IMR-90 (cell line): ENCODE measurements around the gene GRIN2A. TPM values are rescaled to one million over a fixed set of nuclear protein-coding genes. Genes with fewer than 3 reads are reported as not detected.

Source experiments
- ATAC-seq: fragments of 200-7000 bp; cut with Tn5 transposase; 2 replicates; pipeline ENCODE4 v1.9.1; 2020; ENCODE audit warnings: low read depth, mild to moderate bottlenecking, moderate library complexity
- BruUV-seq: library from RNA; stranded (reverse); fragments of 400-500 nt; replicated peaks from 2 replicates; lab custom pipeline; 2021; lab: Mats Ljungman, UMichigan
- CTCF ChIA-PET: fragments of 300-600 bp; formaldehyde crosslinking; extraction: SDS; loops from one replicate; lab custom pipeline; 2021; ENCODE audit warnings: antibody characterized with exemption; lab: Yijun Ruan, JAX
- POLR2A ChIA-PET: fragments of 300-600 bp; sonication (Branson Sonifier 250); formaldehyde crosslinking; loops from one replicate; lab custom pipeline; 2022; ENCODE audit warnings: antibody characterized with exemption; ENCODE audit not compliant: unreplicated experiment; lab: Charles Lee
- DNase-seq: peaks from one replicate; pipeline ENCODE4 v3.0.0; 2013
- H2AFZ ChIP-seq: replicated peaks from 2 replicates; pipeline ENCODE3; 2013; ENCODE audit warnings: low read length, mild to moderate bottlenecking; ENCODE audit not compliant: poor library complexity
- H2AK5ac ChIP-seq: 2 replicates; pipeline ENCODE4 v1.6.1; 2013; ENCODE audit warnings: low read depth, low read length, inconsistent platforms
- H2AK9ac ChIP-seq: replicated peaks from 2 replicates; pipeline ENCODE3; 2013; ENCODE audit warnings: mild to moderate bottlenecking, low read depth, low read length, moderate library complexity; ENCODE audit not compliant: poor library complexity
- H2BK120ac ChIP-seq: 2 replicates; pipeline ENCODE4 v1.6.1; 2013; ENCODE audit warnings: low read depth, low read length, inconsistent platforms
- H2BK15ac ChIP-seq: 3 replicates; pipeline ENCODE4 v1.6.1; 2013; ENCODE audit warnings: low read depth, low read length, inconsistent platforms
- H2BK20ac ChIP-seq: 2 replicates; pipeline ENCODE4 v1.6.1; 2013; ENCODE audit warnings: low read depth, mild to moderate bottlenecking, inconsistent platforms, low read length, moderate library complexity
- H2BK5ac ChIP-seq: 2 replicates; pipeline ENCODE4 v1.6.1; 2013; ENCODE audit warnings: mild to moderate bottlenecking, low read depth, low read length, inconsistent platforms; ENCODE audit not compliant: poor library complexity, severe bottlenecking
- H3K14ac ChIP-seq: replicated peaks from 2 replicates; pipeline ENCODE4 v1.6.1; 2013; ENCODE audit warnings: low read depth, low read length, inconsistent platforms
- H3K18ac ChIP-seq: 2 replicates; pipeline ENCODE4 v1.6.1; 2013; ENCODE audit warnings: low read depth, low read length, control low read depth
- H3K23ac ChIP-seq: 2 replicates; pipeline ENCODE4 v1.6.1; 2013; ENCODE audit warnings: low read depth, low read length, inconsistent platforms
- H3K27ac ChIP-seq: 2 replicates; pipeline ENCODE4 v1.5.1; 2013; ENCODE audit warnings: mild to moderate bottlenecking, control low read depth, low read length; ENCODE audit not compliant: insufficient read depth
- H3K27me3 ChIP-seq: 2 replicates; pipeline ENCODE4 v1.6.1; 2013; ENCODE audit warnings: low read length; ENCODE audit not compliant: control insufficient read depth, insufficient read depth
- H3K36me3 ChIP-seq: 2 replicates; pipeline ENCODE4 v1.6.1; 2013; ENCODE audit warnings: low read length, mixed read lengths; ENCODE audit not compliant: control insufficient read depth, insufficient read depth
- H3K4ac ChIP-seq: 2 replicates; pipeline ENCODE4 v1.6.1; 2013; ENCODE audit warnings: low read depth, low read length, inconsistent platforms
- H3K4me1 ChIP-seq: 2 replicates; pipeline ENCODE4 v1.6.1; 2013; ENCODE audit warnings: low read length, mixed read lengths; ENCODE audit not compliant: control insufficient read depth, insufficient read depth
- H3K4me2 ChIP-seq: 2 replicates; pipeline ENCODE4 v1.6.1; 2013; ENCODE audit warnings: low read depth, mild to moderate bottlenecking, control low read depth, low read length, moderate library complexity
- H3K4me3 ChIP-seq: 2 replicates; pipeline ENCODE4 v1.5.1; 2013; ENCODE audit warnings: low read depth, mild to moderate bottlenecking, control low read depth, low read length, moderate library complexity; ENCODE audit not compliant: insufficient read depth
- H3K56ac ChIP-seq: 2 replicates; pipeline ENCODE4 v1.6.1; 2013; ENCODE audit warnings: low read length, inconsistent platforms; ENCODE audit not compliant: insufficient read depth; ENCODE audit errors: extremely low read depth
- H3K79me1 ChIP-seq, 2 experiments: 2 replicates each; pipeline ENCODE4 v1.6.1; 2013; ENCODE audit warnings: low read length in 2 of 2, inconsistent platforms in 1 of 2, low read depth in 1 of 2
- H3K9ac ChIP-seq: 2 replicates; pipeline ENCODE4 v1.6.1; 2013; ENCODE audit warnings: low read depth, low read length, control low read depth
- H3K9me1 ChIP-seq: 2 replicates; pipeline ENCODE4 v1.6.1; 2013; ENCODE audit warnings: low read length, inconsistent platforms; ENCODE audit not compliant: insufficient read depth
- H3K9me3 ChIP-seq: 2 replicates; pipeline ENCODE4 v1.6.1; 2013; ENCODE audit warnings: low read length; ENCODE audit not compliant: control insufficient read depth, insufficient read depth
- H4K20me1 ChIP-seq: 2 replicates; pipeline ENCODE4 v1.6.1; 2013; ENCODE audit warnings: low read length, inconsistent platforms; ENCODE audit not compliant: insufficient read depth
- H4K5ac ChIP-seq: 2 replicates; pipeline ENCODE4 v1.6.1; 2013; ENCODE audit warnings: mild to moderate bottlenecking, low read depth, low read length, control low read depth
- H4K8ac ChIP-seq, 2 experiments: 2 replicates each; pipeline ENCODE4 v1.6.1; 2013; ENCODE audit warnings: low read depth in 2 of 2, low read length in 2 of 2, control low read depth in 1 of 2, inconsistent platforms in 1 of 2
- H4K91ac ChIP-seq: 2 replicates; pipeline ENCODE4 v1.6.1; 2013; ENCODE audit warnings: low read depth, low read length, inconsistent platforms; ENCODE audit not compliant: insufficient read depth
- BHLHE40 ChIP-seq: fragments of 150-350 bp; IDR thresholded peaks from 2 replicates; pipeline ENCODE4 v1.6.1; 2016; ENCODE audit warnings: mild to moderate bottlenecking, low read depth, low read length
- CEBPB ChIP-seq: IDR thresholded peaks from 2 replicates; pipeline ENCODE4 v1.6.1; 2012; ENCODE audit warnings: low read depth, low read length, improper control_type of control experiment
- CHD1 ChIP-seq: IDR thresholded peaks from 2 replicates; pipeline ENCODE4 v1.6.1; 2012; ENCODE audit warnings: low read depth, low read length, improper control_type of control experiment
- FOS ChIP-seq: fragments of 150-350 bp; IDR thresholded peaks from 2 replicates; pipeline ENCODE4 v1.6.1; 2016; ENCODE audit warnings: low read depth, low read length
- MAFK ChIP-seq: IDR thresholded peaks from 2 replicates; pipeline ENCODE4 v1.6.1; 2012; ENCODE audit warnings: low read depth, low read length, improper control_type of control experiment
- MAZ ChIP-seq: IDR thresholded peaks from 2 replicates; pipeline ENCODE4 v1.6.1; 2012; ENCODE audit warnings: low read depth, mild to moderate bottlenecking, low read length, improper control_type of control experiment, moderate library complexity, borderline replicate concordance
- MXI1 ChIP-seq: IDR thresholded peaks from 2 replicates; pipeline ENCODE4 v1.6.1; 2012; ENCODE audit warnings: low read depth, mild to moderate bottlenecking, low read length, moderate library complexity, borderline replicate concordance
- NFE2L2 ChIP-seq: fragments of 150-350 bp; IDR thresholded peaks from 2 replicates; pipeline ENCODE4 v1.6.1; 2016; ENCODE audit warnings: low read depth, mild to moderate bottlenecking, low read length
- POLR2A ChIP-seq: IDR thresholded peaks from 2 replicates; pipeline ENCODE4 v1.6.1; 2012; ENCODE audit warnings: mild to moderate bottlenecking, low read depth, low read length
- RAD21 ChIP-seq: IDR thresholded peaks from 2 replicates; pipeline ENCODE4 v1.6.1; 2012; ENCODE audit warnings: low read length, improper control_type of control experiment
- RCOR1 ChIP-seq: IDR thresholded peaks from 2 replicates; pipeline ENCODE4 v1.6.1; 2012; ENCODE audit warnings: mild to moderate bottlenecking, low read length, improper control_type of control experiment; ENCODE audit not compliant: insufficient replicate concordance
- RFX5 ChIP-seq: IDR thresholded peaks from 2 replicates; pipeline ENCODE4 v1.8.0; 2012; ENCODE audit warnings: low read depth, mild to moderate bottlenecking, low read length, moderate library complexity
- SMC3 ChIP-seq: fragments of 150-350 bp; IDR thresholded peaks from 2 replicates; pipeline ENCODE4 v1.6.1; 2016; ENCODE audit warnings: low read depth, mild to moderate bottlenecking, antibody characterized with exemption, low read length, moderate library complexity
- WGBS, 2 experiments: methylation state at CpG; one replicate each; pipeline versions ENCODE4 v1.1.5 to v1.1.7; 2013; ENCODE audit warnings: missing lambda C conversion rate in 2 of 2; ENCODE audit not compliant: insufficient read length in 1 of 2; ENCODE audit errors: extremely low coverage in 2 of 2; 5-methylcytosine and 5-hydroxymethylcytosine counted together
- dilution Hi-C: fragments of 300-500 bp; cut with HindIII; formaldehyde crosslinking; loops from one replicate; pipeline ENCODE4 v1.14.3; 2018; ENCODE audit warnings: low sequenced_read_pairs; ENCODE audit not compliant: unreplicated experiment
- in situ Hi-C: fragments of 300-500 bp; cut with MboI; formaldehyde crosslinking; loops from 3 replicates; pipeline ENCODE4 v1.14.3; 2019; ENCODE audit warnings: low sequenced_read_pairs, inconsistent platforms, mixed read lengths
- intact Hi-C: fragments of 100-400 bp; cut with micrococcal nuclease; formaldehyde crosslinking; loops from 2 replicates; pipeline ENCODE4 v1.10.0; 2022
- polyA plus RNA-seq, 3 experiments: library from polyadenylated mRNA; depleted of rRNA; stranded (reverse); fragments of >200 nt; gene quantifications; 2 replicates each; pipeline ENCODE4 v1.2.3, GENCODE V29; 2012; ENCODE audit warnings: low replicate concordance in 1 of 3
- total RNA-seq: library from RNA; depleted of rRNA; stranded (reverse); fragments of >200 nt; gene quantifications from 2 replicates; pipeline ENCODE4 v1.2.3, GENCODE V29; 2012
- TF ChIP-seq, protein P1 (sequence below): fragments of 150-350 bp; IDR thresholded peaks from 2 replicates; pipeline ENCODE4 v1.6.1; 2016; ENCODE audit warnings: low read depth, mild to moderate bottlenecking, low read length, moderate library complexity, borderline replicate concordance
- TF ChIP-seq, protein P2 (sequence below): fragments of 150-350 bp; IDR thresholded peaks from 2 replicates; pipeline ENCODE4 v1.6.1; 2017; ENCODE audit warnings: mild to moderate bottlenecking, antibody characterized with exemption, low read length, low read depth
- TF ChIP-seq, protein P3 (sequence below): conservative IDR thresholded peaks from 2 replicates; pipeline ENCODE4 v1.5.1; 2012; ENCODE audit warnings: mild to moderate bottlenecking, low read depth, low read length, improper control_type of control experiment

The GRIN2A gene
- total and polyA plus RNA-seq, 2 of the 4 experiments (the other 2 are of a cell fraction), result under 0.01 TPM; not detected in 1

DNA sequence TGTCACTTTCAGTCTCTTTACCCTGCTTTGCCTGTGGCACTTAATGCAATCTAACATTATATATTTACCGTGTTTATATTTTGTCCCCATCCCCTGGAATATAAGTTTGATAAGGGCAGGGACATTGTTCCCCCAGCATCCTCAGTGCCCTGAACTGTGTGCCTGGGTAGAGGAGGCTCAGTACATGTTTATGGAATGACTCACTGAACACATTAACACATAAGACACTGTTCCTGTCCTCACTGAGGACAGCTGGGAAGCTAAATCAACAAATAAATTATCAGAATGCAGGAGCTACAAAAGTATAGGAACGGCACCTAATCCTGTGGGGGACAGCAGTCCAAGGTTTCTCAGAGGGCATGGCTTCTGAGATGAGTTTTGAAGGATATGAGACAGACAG is 27.8 kb downstream of the GRIN2A start:
- H3K4me1 ChIP-seq, result no peaks in the 10 kb centered on the region
- H3K4ac ChIP-seq, result no peak overlapping the region
- H3K9me1 ChIP-seq, result no peaks in the 10 kb centered on the region
- H3K9ac ChIP-seq, result no peak overlapping the region
- no peak overlapping the region for H4K5ac ChIP-seq
- H3K4me2 ChIP-seq, result no peak overlapping the region
- H4K91ac ChIP-seq, result no peak overlapping the region
- no peak overlapping the region for H2AFZ ChIP-seq
- 0% methylated on average over 1 of the region's 2 CpGs; no CpG with 5 or more reads in 1 of the 2 experiments for WGBS, 2 experiments
- no peak overlapping the region for H3K14ac ChIP-seq
- H3K27ac ChIP-seq, result no peak overlapping the region
- H2AK9ac ChIP-seq, result no peak overlapping the region
- no peak for ATAC-seq
- no peak overlapping the region for H2BK20ac ChIP-seq
- no TSS peak for BruUV-seq
- H4K8ac ChIP-seq, result no peak overlapping the region
- H3K79me1 ChIP-seq, result no peaks in the 10 kb centered on the region
- TF ChIP-seq NFE2L2, result no peak
- TF ChIP-seq, protein P1, sequence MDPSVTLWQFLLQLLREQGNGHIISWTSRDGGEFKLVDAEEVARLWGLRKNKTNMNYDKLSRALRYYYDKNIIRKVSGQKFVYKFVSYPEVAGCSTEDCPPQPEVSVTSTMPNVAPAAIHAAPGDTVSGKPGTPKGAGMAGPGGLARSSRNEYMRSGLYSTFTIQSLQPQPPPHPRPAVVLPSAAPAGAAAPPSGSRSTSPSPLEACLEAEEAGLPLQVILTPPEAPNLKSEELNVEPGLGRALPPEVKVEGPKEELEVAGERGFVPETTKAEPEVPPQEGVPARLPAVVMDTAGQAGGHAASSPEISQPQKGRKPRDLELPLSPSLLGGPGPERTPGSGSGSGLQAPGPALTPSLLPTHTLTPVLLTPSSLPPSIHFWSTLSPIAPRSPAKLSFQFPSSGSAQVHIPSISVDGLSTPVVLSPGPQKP, result no peak
- TF ChIP-seq SMC3, result no peak
- no peak for TF ChIP-seq POLR2A
- TF ChIP-seq BHLHE40, result no peak
- TF ChIP-seq RCOR1, result no peak
- no peak for TF ChIP-seq CHD1
- no peak for TF ChIP-seq FOS
- TF ChIP-seq, protein P2, sequence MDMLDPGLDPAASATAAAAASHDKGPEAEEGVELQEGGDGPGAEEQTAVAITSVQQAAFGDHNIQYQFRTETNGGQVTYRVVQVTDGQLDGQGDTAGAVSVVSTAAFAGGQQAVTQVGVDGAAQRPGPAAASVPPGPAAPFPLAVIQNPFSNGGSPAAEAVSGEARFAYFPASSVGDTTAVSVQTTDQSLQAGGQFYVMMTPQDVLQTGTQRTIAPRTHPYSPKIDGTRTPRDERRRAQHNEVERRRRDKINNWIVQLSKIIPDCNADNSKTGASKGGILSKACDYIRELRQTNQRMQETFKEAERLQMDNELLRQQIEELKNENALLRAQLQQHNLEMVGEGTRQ, result no peak
- TF ChIP-seq, protein P3, sequence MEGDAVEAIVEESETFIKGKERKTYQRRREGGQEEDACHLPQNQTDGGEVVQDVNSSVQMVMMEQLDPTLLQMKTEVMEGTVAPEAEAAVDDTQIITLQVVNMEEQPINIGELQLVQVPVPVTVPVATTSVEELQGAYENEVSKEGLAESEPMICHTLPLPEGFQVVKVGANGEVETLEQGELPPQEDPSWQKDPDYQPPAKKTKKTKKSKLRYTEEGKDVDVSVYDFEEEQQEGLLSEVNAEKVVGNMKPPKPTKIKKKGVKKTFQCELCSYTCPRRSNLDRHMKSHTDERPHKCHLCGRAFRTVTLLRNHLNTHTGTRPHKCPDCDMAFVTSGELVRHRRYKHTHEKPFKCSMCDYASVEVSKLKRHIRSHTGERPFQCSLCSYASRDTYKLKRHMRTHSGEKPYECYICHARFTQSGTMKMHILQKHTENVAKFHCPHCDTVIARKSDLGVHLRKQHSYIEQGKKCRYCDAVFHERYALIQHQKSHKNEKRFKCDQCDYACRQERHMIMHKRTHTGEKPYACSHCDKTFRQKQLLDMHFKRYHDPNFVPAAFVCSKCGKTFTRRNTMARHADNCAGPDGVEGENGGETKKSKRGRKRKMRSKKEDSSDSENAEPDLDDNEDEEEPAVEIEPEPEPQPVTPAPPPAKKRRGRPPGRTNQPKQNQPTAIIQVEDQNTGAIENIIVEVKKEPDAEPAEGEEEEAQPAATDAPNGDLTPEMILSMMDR, result no peak
- TF ChIP-seq MAZ, result no peak
- no peak for TF ChIP-seq RFX5
- TF ChIP-seq MXI1, result no peak
- TF ChIP-seq MAFK, result no peak
- no peak for TF ChIP-seq RAD21
- TF ChIP-seq CEBPB, result no peak
- H4K20me1 ChIP-seq, result no peaks in the 10 kb centered on the region
- in situ Hi-C loops (no loop called here), intact Hi-C loops (no loop called here), dilution Hi-C loops (no loop called here)
- no peak overlapping the region for H2AK5ac ChIP-seq
- H3K9me3 ChIP-seq, result peaks cover 19% of the 10 kb centered on the region
- H3K56ac ChIP-seq, result no peak overlapping the region
- H3K36me3 ChIP-seq, result no peaks in the 10 kb centered on the region
- H3K18ac ChIP-seq, result no peak overlapping the region
- H3K27me3 ChIP-seq, result no peaks in the 10 kb centered on the region
- no peak overlapping the region for H2BK5ac ChIP-seq
- ChIA-PET POLR2A (no interaction called here), CTCF (no interaction called here)
- no peak overlapping the region for H3K4me3 ChIP-seq
- H2BK15ac ChIP-seq, result no peak overlapping the region
- no peak for DNase-seq
- no peak overlapping the region for H2BK120ac ChIP-seq
- H3K23ac ChIP-seq, result no peak overlapping the region
